Lower leg skin (tissue), 4 donors: ENCODE results near the gene TRMT61A. TPM values are rescaled to one million over a fixed set of nuclear protein-coding genes. Genes with fewer than 3 reads are reported as not detected.

Source experiments
- DNase-seq, 2 donors: peaks; one replicate each; pipeline ENCODE4 v3.0.0-alpha.2; 2019; ENCODE audit warnings: low spot score in 2 of 2
- H3K4me3 ChIP-seq: fragments of 200-600 bp; sonication (generic); 2 replicates; pipeline ENCODE4 v1.5.1; 2017; ENCODE audit warnings: mild to moderate bottlenecking, low read depth; ENCODE audit not compliant: poor library complexity, severe bottlenecking
- CTCF ChIP-seq, 3 donors: fragments of 450-650 bp; IDR thresholded peaks; one replicate each; pipeline ENCODE4 v1.5.1; 2016; ENCODE audit warnings: antibody characterized with exemption in 3 of 3, mild to moderate bottlenecking in 3 of 3, moderate library complexity in 2 of 3
- POLR2A ChIP-seq, 2 donors: fragments of 450-650 bp; IDR thresholded peaks; one replicate each; pipeline ENCODE4 v1.6.1; 2016 to 2017; ENCODE audit warnings: antibody characterized with exemption in 2 of 2, mild to moderate bottlenecking in 1 of 2, moderate library complexity in 1 of 2
- WGBS, 2 donors: methylation state at CpG; one replicate each; pipeline ENCODE4 v1.1.5; 2018; 5-methylcytosine and 5-hydroxymethylcytosine counted together
- intact Hi-C: fragments of 100-400 bp; cut with DNase I; formaldehyde crosslinking; loops from one replicate; pipeline ENCODE4 v1.15.0; 2023; ENCODE audit warnings: low total_unique reads
- total RNA-seq, 4 donors: library from RNA; depleted of rRNA; stranded (reverse); fragments of >200 nt; gene quantifications; one replicate each; pipeline ENCODE4 v1.1.0, GENCODE V29; 2016

Gene TRMT61A
- total RNA-seq, 4 donors from 2014 or later, result 9.2 to 22.5 (median 16.0) TPM

DNA sequence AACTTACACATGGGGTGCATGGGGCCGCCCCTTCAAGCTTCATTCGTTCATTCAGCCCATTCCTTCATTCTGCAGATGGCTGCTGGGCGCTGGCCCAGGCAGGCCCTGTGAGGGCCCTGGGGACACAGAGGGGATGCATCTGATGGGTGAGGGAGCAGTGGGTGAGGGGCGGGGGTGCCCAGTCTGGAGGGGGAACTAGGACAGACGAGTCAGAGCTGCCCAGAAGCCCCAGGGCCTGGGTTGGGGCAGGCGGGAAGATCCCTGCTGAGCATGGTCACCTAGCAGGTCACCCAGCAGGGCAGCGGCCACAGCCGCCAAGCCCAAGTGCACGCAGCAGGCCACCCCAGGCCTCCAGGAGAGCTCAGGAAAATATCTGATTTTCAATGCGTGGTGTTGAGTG, 14.1 kb downstream of the TRMT61A start:
- intact Hi-C loops, result no loop called here
- no peak overlapping the region for H3K4me3 ChIP-seq
- no peak for DNase-seq
- TF ChIP-seq POLR2A (IDR thresholded peaks at IDR 0.05), result no peak
- TF ChIP-seq CTCF (IDR thresholded peaks at IDR 0.05), result no peak
- WGBS, 2 donors, result 51 to 64% methylated on average over 5 to 8 of the region's 10 CpGs

DNA sequence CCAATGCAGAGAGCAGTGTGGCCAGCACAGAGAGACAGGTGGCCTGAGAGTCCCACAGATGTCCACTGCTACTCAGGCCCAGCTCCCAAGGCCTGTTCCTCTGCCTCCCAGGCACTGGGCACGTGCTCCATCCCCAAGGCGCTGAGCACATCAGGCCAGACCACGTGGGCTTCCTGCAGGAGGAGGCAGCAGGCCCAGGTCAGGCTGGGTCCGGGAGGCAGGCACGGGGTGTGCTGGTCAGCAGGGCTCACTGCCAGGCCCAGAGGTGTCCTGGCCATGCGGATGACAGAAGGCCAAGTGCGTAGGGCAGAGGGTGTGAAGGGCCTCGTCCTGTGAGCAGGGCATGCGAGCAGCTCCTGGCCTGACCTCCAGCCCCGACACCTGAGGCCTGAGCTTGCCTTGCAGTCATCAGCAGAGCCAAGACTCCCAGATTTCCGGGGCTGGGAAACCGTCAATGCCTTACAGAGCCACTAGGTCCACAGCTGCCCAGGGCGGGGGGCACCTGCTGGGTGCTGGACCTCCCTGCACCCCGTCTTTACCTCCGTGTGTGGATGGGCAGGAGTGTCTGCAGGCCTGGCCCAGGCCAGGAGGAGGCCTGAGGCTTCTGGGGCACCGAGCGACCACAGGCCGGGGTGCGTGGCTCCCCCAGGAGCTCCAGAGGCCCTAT, 14.9 kb downstream of the TRMT61A start:
- WGBS, 2 donors, result 34 to 49% methylated on average over 7 to 10 of the region's 19 CpGs

DNA sequence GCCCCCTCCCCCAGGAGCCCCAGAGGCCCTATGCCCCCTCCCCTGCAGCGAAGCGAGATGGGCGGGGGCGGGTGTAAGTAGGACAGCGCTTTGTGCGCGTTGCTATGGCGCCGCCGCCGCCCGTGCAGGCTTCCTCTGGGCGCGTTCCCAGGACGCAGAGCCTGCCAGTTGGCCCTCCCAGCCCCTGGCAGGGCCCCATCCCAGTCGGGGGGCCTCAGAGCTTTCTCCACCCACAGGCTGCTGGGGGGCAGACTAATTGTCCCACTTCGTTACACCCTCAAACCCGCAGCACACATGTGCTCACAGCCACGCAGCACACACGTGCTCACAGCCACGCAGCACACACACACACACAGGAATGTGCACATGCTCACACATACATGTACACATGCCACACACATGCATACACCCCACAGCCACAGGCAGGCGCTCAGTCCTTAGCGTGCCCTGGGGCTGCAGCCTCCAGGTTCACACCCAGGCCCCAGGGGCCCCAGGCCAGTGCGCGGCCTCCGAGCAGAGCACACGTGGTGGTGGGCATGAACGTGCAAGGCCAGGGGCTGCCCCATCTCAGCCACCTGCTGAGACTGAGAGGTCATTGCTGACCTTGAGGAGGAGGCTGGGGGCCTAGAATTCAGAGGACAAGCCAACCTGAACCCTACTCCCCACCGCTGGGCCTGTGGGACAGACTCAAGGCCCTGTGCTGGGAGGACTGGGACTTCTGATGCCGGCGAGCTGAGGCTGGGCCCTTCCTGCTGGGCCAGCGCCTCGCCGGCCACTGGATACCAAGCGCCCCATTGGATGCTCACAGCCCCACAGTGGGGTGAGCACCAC, 15.6 kb downstream of the TRMT61A start:
- TF ChIP-seq POLR2A (IDR thresholded peaks at IDR 0.05), result no peak
- TF ChIP-seq CTCF (IDR thresholded peaks at IDR 0.05), result no peak
- DNase-seq, result no peak
- H3K4me3 ChIP-seq, result no peak overlapping the region
- 37 to 46% methylated on average over 17 to 20 of the region's 35 CpGs for WGBS, 2 donors
- intact Hi-C loops, result loop anchor here (5.0 kb wide), 1 partner anchor 42 kb away; no protein-coding TSS in a partner anchor

More for the DNA sequence above, 14.9 kb downstream of the TRMT61A start:
- intact Hi-C loops, result no loop called here
- H3K4me3 ChIP-seq, result no peak overlapping the region
- no peak for DNase-seq
- no peak for TF ChIP-seq POLR2A (IDR thresholded peaks at IDR 0.05)
- TF ChIP-seq CTCF (IDR thresholded peaks at IDR 0.05), result no peak

GRCh38 chr14:103545219-103545914, 16.4 kb downstream of the TRMT61A start:
- TF ChIP-seq POLR2A (IDR thresholded peaks at IDR 0.05) (no peak), CTCF (IDR thresholded peaks at IDR 0.05) (no peak)
- intact Hi-C loops, result loop anchor here (5.0 kb wide), 1 partner anchor 43 kb away; no protein-coding TSS in a partner anchor
- no peak overlapping the region for H3K4me3 ChIP-seq
- WGBS, 2 donors, result 83 to 86% methylated on average over 13 to 20 of the region's 29 CpGs
- DNase-seq, result no peak

DNA sequence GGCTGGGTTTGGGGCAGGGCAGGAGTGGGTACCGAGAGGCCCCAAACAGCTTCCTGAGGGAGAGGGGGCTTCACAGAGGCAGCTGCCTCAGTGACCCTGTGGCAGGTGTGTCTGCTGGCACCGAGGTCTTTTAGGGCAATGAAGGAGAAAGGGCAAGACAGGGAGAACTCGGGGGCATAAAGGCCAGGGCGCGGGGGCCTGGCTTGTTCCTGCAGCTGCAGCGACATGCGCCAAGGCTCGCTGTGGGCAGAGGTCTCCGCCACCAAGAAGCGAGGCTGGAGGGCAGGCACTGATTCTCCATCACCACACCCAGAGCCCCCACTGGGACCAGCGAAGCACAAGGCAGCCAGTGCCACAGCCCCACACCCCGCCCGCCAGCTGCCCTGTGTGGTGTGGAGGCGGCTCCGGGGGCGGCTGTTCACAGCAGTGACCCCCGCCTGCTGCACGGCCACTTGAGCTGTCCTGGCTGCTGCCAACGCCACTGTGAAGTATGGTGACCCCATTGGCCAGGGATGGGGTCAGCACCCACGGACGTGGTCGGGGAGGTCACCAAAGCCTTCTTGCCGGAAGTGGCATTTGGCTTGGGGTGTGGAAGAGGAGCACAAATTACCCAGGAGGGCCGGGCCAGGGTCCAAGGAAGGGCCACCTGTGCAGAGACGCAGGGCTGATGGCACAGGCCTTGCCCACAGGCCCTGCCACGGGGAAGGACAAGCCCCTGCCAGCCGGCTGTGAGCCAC, 17.1 kb downstream of the TRMT61A start:
- TF ChIP-seq CTCF (IDR thresholded peaks at IDR 0.05), result no peak
- no peak for TF ChIP-seq POLR2A (IDR thresholded peaks at IDR 0.05)
- intact Hi-C loops, result loop anchor here (5.0 kb wide), 1 partner anchor 44 kb away; no protein-coding TSS in a partner anchor
- no peak for DNase-seq
- no peak overlapping the region for H3K4me3 ChIP-seq
- WGBS, 2 donors, result 71 to 75% methylated on average over 17 to 26 of the region's 27 CpGs
